ENCODE data around the gene OSER1. TPM values are rescaled to one million over a fixed set of nuclear protein-coding genes. Genes with fewer than 3 reads are reported as not detected.

Gene OSER1
- total and polyA plus RNA-seq, 9 of the 15 experiments (the other 6 are each of a cell fraction or from before 2014, with no cell fraction given), result 15.5 to 57.3 (median 19.9) TPM

GRCh38 chr20:44248410-44248759 is 37.8 kb upstream of the OSER1 start (continued):
- TF ChIP-seq VEZF1 (CRISPR knock-in tag; IDR thresholded peaks at IDR 0.05) (0 out of 2 replicates have a peak, but pooled peaks have one; percentile 1), HLTF (IDR thresholded peaks at IDR 0.05) (no peak), GATAD2B (IDR thresholded peaks at IDR 0.05; ENCODE audit: borderline replicate concordance) (no peak), POLR2A (conservative IDR thresholded peaks at IDR 0.05) (no peak), RBM39 (optimal IDR thresholded peaks at IDR 0.05; ENCODE audit: low read depth, low read length) (no peak)

GRCh38 chr20:44247586-44248409 is 37.2 kb upstream of the OSER1 start:
- Histone ChIP-seq H3K4me3 (no peak overlapping the region), H4K20me1 (replicated peaks; ENCODE audit: control insufficient read depth, insufficient read depth, low read length) (peaks cover 14% of the 10 kb centered on the region; the same call in 1 of the 2 replicates), H3K9ac (ENCODE audit: insufficient read depth in 1 of 2, low read depth in 2 of 2, low read length in 2 of 2) (no peak overlapping the region), H3K27ac (ENCODE audit: extremely low read depth, low read depth, low read length) (no peak overlapping the region), H3K9me1 (ENCODE audit: control insufficient read depth, insufficient read depth, low read length) (peaks cover 3% of the 10 kb centered on the region), H3K36me3 (ENCODE audit: control insufficient read depth, insufficient read depth, low read length) (no peaks in the 10 kb centered on the region), H3K9me3 (replicated peaks; ENCODE audit: control insufficient read depth, insufficient read depth, low read depth, low read length) (no peaks in the 10 kb centered on the region), H3K4me1 (replicated peaks in 1 of 2; ENCODE audit: control insufficient read depth in 2 of 2, insufficient read depth in 2 of 2, low read length in 2 of 2) (peaks cover 0 to 7% of the 10 kb centered on the region in 2 experiments; a peak in 2 of 5 replicates), H3K27me3 (ENCODE audit: control insufficient read depth in 2 of 2, insufficient read depth in 2 of 2, low read length in 2 of 2) (0 out of 5 replicates have a peak, but pooled peaks cover 0 to 5% of the 10 kb centered on the region in 2 experiments), H3K79me2 (ENCODE audit: control insufficient read depth, insufficient read depth, low read length) (no peaks in the 10 kb centered on the region), H3K4me2 (ENCODE audit: insufficient read depth, low read length) (no peak overlapping the region), H2AFZ (ENCODE audit: low read depth, low read length) (no peak overlapping the region)
- DNase-seq (ENCODE audit: extremely low read depth in 1 of 4, low spot score in 3 of 4) (peak; percentile 75 to 91 (median 86)), FAIRE-seq (peak; percentile 64), ATAC-seq (peak; percentile 99)
- WGBS (ENCODE audit: insufficient coverage, low coverage, missing lambda C conversion rate), result 5% methylated on average over 12 of the region's 31 CpGs
- intact Hi-C loops (cut with micrococcal nuclease), result no loop called here
- CTCF ChIA-PET (ENCODE audit: low intra/inter-chr PET ratio), result no interaction called here
- in situ Hi-C loops (cut with MboI), result no loop called here
- no TSS peak for BruUV-seq (replicated peaks)
- POLR2A ChIA-PET, result interaction anchor here (1.2 kb wide), 1 partner anchor 9 kb away, joined by 3 read pairs; no protein-coding TSS in a partner anchor
- TF ChIP-seq AFF4 (CRISPR knock-in tag; IDR thresholded peaks at IDR 0.05) (peak; percentile 36; the same call in 1 of the 2 replicates), ZBED1 (IDR thresholded peaks at IDR 0.05) (no peak), JUNB (CRISPR knock-in tag; conservative IDR thresholded peaks at IDR 0.05) (no peak), SP1 (CRISPR knock-in tag; IDR thresholded peaks at IDR 0.05) (no peak), TGIF2 (CRISPR knock-in tag; IDR thresholded peaks at IDR 0.05) (peak; percentile 63; the same call in 1 of the 2 replicates), SRSF7 (optimal IDR thresholded peaks at IDR 0.05; ENCODE audit: low read depth, low read length) (no peak), ERF (CRISPR knock-in tag; IDR thresholded peaks at IDR 0.05) (no peak), HMGXB4 (CRISPR knock-in tag; IDR thresholded peaks at IDR 0.05) (0 out of 2 replicates have a peak, but pooled peaks have one; percentile 44), TEAD1 (CRISPR knock-in tag; IDR thresholded peaks at IDR 0.05) (peak in 1 of 2 experiments; percentile 68; a peak in 1 of 4 replicates)
